Uterus (tissue), 2 donors: ENCODE results near the gene RAPGEF5.

Experiments
- POLR2A ChIP-seq, 2 donors: fragments of 450-650 bp; IDR thresholded peaks; one replicate each; pipeline ENCODE4 v1.6.1; 2016; ENCODE audit warnings: antibody characterized with exemption in 2 of 2, mild to moderate bottlenecking in 1 of 2, moderate library complexity in 1 of 2
- TF ChIP-seq, protein P1 (sequence below), 4 experiments: fragments of 200-600 bp in 2 of 4; fragments of 450-650 bp in 2 of 4; sonication (generic) in 2 of 4; IDR thresholded peaks; one replicate each; pipeline ENCODE4 v1.5.1; 2016 to 2019; ENCODE audit warnings: antibody characterized with exemption in 4 of 4, mild to moderate bottlenecking in 2 of 4, moderate library complexity in 1 of 4

GRCh38 chr7:22120391-22121053 lies 236.4 kb downstream of the RAPGEF5 start:
- TF ChIP-seq, protein P1, sequence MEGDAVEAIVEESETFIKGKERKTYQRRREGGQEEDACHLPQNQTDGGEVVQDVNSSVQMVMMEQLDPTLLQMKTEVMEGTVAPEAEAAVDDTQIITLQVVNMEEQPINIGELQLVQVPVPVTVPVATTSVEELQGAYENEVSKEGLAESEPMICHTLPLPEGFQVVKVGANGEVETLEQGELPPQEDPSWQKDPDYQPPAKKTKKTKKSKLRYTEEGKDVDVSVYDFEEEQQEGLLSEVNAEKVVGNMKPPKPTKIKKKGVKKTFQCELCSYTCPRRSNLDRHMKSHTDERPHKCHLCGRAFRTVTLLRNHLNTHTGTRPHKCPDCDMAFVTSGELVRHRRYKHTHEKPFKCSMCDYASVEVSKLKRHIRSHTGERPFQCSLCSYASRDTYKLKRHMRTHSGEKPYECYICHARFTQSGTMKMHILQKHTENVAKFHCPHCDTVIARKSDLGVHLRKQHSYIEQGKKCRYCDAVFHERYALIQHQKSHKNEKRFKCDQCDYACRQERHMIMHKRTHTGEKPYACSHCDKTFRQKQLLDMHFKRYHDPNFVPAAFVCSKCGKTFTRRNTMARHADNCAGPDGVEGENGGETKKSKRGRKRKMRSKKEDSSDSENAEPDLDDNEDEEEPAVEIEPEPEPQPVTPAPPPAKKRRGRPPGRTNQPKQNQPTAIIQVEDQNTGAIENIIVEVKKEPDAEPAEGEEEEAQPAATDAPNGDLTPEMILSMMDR (IDR thresholded peaks at IDR 0.05) = no peak
- no peak for TF ChIP-seq POLR2A (IDR thresholded peaks at IDR 0.05)
